Astrocyte of the cerebellum (primary cell): Measurements from ENCODE around the gene FBP2.
"Not testable (repeated sequence)": the region's sequence is repeated elsewhere in the genome, so short reads cannot be mapped to it uniquely, and the experiment has no call there.

ENCODE experiments used
- DNase-seq: peaks from one replicate; pipeline ENCODE4 v3.0.0-alpha.2; 2011; ENCODE audit warnings: low read depth
- H3K4me3 ChIP-seq: 2 replicates; pipeline ENCODE4 v1.5.1; 2011; ENCODE audit warnings: mild to moderate bottlenecking, low read depth, low read length, moderate library complexity
- CTCF ChIP-seq: IDR thresholded peaks from 2 replicates; pipeline ENCODE4 v1.5.1; 2012; ENCODE audit warnings: low read length, low read depth, moderate library complexity, mild to moderate bottlenecking; ENCODE audit errors: missing control alignments
- in situ Hi-C: cut with HindIII; loops from 2 replicates; pipeline ENCODE4 v1.10.0; 2017; ENCODE audit warnings: low sequenced_read_pairs

Gene FBP2

DNA sequence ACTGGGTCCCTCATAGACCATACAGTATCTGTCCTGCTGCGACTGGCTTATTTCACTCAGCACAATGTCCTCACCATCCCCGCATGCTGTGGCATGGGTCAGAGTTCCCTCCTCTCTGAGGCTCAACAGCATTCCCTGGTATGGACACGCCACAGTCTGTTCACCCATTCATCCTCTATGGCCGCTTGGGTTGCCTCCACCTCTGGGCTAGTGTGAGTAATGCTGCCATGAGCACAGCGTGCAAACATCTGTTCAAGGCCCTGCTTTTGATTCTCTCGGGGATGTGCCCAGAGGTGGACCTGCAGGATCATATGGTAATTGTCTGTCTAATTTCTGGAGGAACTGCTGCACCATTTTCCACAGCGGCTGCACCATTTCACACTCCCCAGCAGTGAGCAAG, 5.5 kb upstream of the FBP2 start:
- in situ Hi-C loops = no loop called here
- H3K4me3 ChIP-seq = no peak overlapping the region
- no peak for DNase-seq
- TF ChIP-seq CTCF = no peak

DNA sequence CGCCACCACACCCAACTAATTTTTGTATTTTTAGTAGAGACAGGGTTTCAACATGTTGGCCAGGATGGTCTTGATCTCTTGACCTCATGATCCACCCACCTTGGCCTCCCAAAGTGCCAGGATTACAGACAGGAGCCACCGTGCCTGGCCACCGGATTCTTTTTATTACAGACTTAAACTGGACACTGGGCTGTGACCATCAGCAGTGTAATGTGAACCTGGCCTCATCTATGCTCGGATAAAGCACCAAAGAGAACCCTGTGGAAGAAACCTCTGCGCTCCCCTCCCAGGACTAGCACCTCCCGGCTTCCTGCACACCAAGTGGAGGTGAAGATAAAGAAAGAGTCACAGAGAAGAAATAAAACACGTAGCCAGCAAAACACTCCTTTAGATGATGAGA, 941 bp downstream of the FBP2 start:
- in situ Hi-C loops, H3K4me3 ChIP-seq, DNase-seq: not testable (repeated sequence)

DNA sequence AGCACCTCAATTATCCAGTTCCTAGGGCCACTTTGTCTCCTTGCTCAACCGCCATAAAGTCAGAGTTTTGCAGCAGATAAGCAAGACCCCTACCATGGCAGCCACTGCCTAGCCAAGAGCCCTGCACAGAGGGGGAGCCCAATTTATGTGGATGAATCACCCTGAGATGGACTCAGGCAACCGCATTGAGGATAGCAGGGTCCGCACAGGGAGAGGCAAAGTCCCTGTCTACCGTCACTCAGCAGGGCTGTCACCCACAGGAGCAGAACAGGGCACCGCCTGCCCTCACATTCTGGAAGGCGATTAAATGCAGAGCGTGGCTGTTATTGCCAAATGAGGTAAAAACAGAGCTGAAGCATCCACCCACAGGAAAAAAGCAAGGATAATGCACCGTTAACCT, 1.7 kb downstream of the FBP2 start:
- in situ Hi-C loops = no loop called here
- no peak for TF ChIP-seq CTCF
- no peak overlapping the region for H3K4me3 ChIP-seq
- no peak for DNase-seq

DNA sequence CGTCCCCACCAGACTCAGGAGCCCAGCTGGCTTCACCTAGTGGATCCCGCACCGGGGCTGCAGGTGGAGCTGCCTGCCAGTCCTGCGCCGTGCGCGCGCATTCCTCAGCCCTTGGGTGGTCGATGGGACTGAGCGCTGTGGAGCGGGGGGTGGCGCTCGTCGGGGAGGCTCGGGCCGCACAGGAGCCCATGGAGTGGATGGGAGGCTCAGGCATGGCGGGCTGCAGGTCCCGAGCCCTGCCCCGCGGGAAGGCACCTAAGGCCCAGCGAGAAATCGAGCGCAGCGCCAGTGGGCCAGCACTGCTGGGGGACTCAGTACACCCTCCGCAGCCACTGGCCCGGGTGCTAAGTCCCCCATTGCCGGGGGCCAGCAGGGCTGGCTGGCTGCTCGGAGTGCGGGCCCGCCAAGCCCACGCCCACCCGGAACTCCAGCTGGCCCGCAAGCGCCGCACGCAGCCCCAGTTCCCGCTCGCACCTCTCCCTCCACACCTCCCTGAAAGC, 2.5 kb downstream of the FBP2 start:
- H3K4me3 ChIP-seq, DNase-seq, in situ Hi-C loops: not testable (repeated sequence)

DNA sequence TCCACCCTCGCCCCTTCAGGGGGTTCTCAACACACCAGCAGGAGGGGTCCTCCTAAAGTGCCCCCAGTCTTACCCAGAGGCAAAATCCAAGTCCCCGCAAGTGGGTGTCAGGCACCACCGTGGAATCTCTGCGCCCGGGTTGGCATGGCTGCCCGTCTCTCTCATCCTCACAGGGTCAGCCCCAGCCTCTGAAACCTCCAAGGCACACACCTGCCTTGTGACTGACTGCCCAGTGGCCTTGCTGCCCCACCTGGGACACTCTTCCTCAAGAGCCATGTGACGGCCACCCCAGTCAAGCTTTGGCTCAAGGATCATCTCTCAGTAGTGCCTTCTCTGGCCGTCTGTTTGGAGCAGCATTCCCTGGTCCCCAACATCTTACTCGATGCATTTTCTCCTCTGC, 4.9 kb downstream of the FBP2 start:
- no peak for TF ChIP-seq CTCF
- no peak for DNase-seq

GRCh38 chr9:94586814-94587213, 6.8 kb downstream of the FBP2 start:
- no peak for TF ChIP-seq CTCF
- DNase-seq = no peak
- in situ Hi-C loops = no loop called here
- H3K4me3 ChIP-seq = no peak overlapping the region

More for the DNA sequence above, 4.9 kb downstream of the FBP2 start:
- H3K4me3 ChIP-seq = no peak overlapping the region
- in situ Hi-C loops = no loop called here

- no peak overlapping the region for H3K4me3 ChIP-seq
- TF ChIP-seq CTCF = no peak
- no peak for DNase-seq
- in situ Hi-C loops = no loop called here
Observed at GRCh38 chr9:94586316-94586715, 7.3 kb downstream of the FBP2 start.

DNA sequence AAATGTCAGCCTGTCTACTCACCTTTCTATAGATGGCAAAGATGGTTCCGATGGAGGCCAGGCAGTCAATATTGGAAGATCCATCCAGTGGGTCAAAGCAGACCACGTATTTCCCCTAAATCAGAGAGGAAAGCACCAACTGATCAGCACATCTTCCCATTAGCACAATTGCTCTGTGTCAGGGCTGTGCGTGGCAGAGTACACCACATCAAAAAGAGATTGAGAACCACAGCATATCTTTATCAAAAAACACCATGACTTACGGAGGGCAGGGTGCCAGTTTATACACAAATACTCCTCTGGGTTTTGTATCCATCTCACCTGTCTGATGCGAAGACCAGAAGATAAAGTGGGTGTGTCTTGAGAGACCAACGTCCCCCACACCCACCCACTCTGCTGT, 9.1 kb downstream of the FBP2 start:
- in situ Hi-C loops = no loop called here
- DNase-seq = no peak
- no peak overlapping the region for H3K4me3 ChIP-seq
- TF ChIP-seq CTCF = no peak
